Activated CD4-positive, CD25-positive, alpha-beta regulatory T cell treated with anti-CD3 and anti-CD28 coated beads, Interleukin-2, amount 50 U/mL, for 24 hours (primary cell): Measurements from ENCODE around the gene PMFBP1.

Experiments
- ATAC-seq, 2 donors: fragments of 150-1000 bp; cut with Tn5 transposase; one replicate each; pipeline ENCODE4 v1.10.0; 2021; ENCODE audit warnings: mild to moderate bottlenecking in 1 of 2, moderate library complexity in 1 of 2

PMFBP1 gene

DNA sequence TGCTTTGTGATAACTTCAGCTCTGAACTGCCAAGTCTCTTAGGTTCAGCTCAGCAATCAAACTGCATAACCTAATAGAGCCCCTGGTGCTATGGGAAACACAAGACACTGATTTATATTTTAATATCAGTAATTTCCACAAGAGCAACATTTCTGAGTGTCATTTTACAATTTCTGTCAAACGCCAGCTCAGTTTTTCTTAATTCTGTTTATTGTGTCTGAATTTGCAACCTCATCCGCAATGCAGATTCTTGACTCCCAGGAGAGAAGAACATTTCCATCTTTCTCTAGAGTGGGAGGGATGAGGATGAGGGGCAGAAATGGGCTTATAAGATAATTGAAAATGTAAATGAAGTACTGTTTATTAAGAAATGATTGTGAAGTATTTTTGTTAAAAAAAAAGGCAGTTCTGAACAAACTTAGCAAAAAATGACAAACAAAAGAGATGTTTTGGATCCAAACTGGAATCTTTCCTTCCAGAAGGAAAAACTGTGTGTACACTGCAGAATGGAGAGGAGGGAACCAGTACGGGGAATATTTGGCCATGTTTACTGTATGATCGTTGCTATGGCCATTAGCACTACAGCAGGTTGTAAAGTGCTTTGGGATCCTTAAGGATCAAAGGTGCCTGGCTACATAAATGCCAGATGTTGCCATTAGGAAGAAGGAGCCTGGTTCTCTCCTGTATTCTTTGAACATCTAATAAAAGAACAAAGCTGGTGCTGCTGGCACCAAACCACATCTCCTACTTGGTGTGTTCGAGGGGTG is 7.4 kb upstream of the PMFBP1 start:
- no peak for ATAC-seq

DNA sequence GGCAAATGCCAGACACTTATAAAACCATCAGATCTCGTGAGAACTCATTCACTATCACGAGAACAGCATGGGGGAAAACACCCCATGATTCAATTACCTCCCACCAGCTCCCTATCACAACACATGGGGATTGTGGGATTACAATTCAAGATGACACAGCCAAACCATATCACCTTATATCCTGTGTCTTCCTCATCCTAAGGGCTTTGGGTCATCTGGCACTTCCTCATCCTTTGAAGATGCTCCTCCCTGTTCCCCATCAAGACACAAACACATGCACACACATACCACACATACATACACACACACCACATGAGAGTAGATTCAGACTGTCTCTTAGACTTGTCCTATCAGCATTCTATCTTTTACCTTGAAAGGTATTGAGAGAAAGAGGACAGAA is 2.8 kb upstream of the PMFBP1 start:
- ATAC-seq: no peak

DNA sequence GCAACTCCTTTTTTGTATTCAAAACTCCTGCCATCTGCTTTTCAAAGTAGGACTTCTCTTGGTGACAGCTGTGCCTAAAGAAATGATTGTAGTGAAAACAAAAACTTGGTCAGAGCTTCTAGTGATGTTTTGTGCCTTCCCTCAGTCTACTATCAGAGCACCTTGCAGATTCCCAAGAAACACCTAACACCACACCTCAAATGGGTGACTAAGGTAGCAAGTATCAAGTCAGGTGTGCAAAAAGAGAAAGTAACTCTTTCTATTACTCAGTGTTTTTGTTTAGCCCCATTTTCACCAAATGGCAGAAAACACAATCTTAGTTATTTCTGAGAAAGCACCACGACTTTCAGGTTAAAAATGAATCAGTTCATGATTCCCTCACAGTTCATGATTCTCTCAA is 2.0 kb upstream of the PMFBP1 start:
- no peak for ATAC-seq

DNA sequence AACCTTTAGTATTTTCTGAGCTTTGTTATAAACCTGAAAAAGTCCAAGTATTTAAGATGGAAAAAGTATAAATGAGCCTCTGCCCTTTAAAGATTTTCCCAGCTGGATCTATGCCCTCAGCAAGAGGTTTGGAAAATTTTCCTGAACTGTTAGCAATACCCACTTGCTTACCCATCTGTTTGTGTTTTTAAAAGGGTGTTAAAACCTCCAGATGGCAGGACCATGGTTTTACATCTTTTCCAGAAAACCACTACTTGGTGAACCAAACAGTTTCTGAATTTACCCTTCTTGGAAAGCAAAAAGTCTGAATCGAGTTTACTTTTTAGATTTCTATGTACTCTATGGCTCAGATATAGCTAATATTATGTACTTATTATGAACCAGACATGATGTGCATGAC is 719 bp downstream of the PMFBP1 start:
- no peak for ATAC-seq

DNA sequence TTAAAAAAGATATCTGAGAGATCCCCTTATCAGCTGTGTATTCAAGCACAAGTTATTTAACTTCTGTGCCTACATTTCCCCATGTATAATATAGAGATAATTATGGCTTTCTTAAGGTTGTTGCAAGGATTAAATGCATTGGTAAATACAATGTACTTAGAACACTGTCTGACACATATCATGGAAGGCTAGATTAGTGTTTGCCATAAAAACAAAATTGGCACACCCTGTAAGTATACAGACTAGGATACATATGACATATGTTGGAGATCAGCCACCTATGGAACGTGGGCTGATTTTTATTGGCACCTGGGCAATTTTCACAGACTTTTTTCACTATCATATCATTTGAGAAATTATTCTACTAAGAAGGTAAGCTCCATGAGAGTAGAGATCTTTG is 2.2 kb downstream of the PMFBP1 start:
- no peak for ATAC-seq

DNA sequence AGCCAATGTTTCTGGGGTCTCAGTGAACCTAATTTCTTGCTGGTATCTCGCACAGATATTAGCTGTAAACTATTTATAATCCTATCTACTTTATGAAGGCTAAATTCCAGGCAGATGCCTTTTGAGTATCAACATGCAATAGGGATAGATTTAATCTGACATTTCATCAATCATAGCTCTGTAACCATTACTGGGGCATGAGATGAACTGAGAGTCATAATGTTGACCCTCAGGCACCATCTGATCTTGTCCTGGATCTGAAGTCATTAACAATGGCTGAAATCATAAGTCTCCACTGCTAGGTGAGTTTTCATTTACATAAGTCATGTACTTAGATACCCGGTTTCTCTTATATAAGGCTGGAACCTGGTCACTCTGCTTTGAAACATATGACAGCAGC is 3.6 kb downstream of the PMFBP1 start:
- ATAC-seq: no peak

DNA sequence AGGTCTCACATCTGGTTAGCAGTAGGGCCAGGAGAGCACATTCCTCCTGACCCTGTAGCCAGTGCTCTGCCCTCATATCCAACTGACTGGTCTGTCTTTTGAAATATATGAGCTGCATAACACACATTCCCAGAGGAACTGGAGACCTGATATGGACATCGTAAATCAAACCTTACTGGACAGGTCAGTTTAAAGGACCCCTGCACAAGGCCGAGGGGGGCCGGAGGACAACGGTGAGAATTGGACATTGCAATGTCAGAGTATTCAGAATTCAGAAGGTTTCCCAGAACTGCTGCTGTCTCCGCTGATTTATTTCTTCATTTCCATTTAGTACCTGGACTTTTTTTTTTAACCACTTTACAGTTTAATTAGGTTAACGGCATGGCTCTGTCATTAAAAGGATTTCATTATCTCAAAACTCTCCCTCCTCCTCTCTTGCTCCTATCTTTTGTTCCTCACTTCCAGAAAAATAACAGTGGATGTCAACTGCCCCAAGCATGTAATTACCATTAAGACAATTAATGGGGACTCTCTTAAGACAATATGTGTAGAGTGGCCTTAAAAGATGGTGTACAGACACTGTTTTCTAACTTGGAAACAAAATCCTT is 4.9 kb downstream of the PMFBP1 start:
- no peak for ATAC-seq

DNA sequence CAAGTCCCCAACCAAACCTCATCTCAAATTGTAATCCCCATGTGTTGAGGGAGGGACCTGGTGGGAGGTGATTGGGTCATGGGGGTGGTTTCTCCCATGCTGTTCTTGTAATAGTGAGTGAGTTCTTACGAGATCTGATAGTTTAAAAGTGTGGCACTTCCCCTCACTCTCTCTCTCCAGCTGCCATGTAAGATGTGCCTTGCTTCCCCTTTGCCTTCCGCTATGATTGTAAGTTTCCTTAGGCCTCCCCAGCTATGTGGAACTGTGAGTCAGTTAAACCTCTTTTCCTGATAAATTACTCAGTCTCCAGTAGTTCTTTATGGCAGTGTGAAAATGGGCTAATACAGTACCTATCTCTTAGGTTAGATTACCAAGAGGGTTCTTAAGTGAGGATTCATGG is 5.8 kb downstream of the PMFBP1 start:
- ATAC-seq: no peak

DNA sequence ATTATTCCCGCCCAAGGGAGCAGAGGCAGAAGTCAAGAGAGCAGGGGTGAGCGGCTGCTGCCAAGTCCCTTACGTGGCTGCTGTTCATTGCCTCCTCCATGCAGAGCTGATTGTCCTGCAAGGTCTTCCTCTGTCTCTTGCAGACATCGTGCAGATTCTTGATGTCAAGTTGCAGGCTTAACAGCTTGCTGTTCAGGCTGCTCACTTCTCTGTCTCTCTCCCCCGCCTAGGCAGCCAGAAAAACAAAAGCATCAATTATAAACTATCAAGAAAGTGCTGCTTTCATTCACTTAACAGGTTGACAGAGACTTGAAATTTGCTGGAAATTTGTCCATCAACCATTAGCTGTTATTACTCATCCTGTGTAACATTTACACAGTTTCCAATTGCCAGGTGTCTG is 7.3 kb downstream of the PMFBP1 start:
- ATAC-seq: no peak

DNA sequence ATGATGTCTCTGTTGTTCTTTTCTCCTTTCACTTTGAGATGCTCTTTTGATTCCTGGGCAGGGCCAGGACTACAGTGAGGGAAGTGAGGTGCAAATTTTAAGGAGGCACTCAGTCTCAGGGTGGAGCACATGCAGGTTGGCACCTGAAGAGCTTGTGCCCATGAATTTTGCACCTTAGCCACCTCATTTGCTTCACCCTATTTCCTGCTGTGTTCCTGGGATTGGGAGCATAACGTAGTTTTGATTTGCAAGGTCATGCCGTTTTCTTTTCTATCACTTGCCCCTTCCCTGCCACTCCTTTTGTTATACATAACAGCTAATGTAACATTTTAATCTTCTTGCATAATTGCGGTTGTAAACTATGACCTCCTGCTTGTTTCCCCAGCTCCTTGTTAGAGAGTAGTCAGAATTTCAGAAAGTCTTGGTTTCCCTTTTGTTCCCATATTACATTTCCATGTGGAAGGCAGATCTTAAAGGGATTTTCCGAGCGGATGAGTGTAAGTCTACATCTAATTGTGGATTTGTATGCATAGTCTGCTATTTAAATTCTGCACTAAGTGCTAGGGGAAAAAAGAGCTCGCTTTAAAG is 9.8 kb downstream of the PMFBP1 start:
- no peak for ATAC-seq

DNA sequence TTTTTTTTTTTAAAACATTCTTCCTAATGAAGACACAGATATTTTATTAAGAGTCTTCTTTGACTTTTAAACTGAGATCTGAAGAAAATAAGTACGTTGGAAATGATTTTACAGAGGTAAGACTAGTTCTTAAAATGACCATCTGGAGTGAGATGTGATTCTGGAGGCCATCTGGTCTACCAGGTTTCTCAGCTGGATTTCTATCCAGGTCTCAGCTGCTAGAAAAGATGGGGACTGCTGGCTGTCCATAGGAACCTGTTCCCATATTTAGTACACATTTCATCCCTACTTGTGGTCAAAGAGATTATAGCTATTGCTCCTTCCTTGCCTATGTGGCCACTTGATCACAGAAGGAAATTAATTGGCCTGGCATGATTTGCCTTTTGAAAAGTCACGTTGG is 12.2 kb downstream of the PMFBP1 start:
- ATAC-seq: no peak

DNA sequence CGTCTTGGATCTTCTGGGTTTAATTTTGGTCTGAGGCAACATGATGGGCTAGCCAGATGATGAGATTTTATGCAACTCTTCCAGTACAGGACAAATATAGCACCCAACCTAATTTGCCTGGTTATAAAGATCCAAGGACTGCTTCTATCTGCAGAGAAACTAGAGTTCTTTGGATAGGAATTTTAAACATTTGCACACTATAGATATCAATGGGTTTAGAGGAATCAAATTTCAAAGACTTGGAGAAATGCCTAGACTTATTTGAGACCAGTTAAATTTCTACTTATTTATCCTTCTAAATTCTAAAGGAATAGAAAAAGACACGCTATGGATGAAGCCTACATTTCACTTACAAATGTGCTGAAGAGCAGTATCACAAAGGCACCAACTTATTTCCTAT is 12.6 kb downstream of the PMFBP1 start:
- ATAC-seq: no peak

DNA sequence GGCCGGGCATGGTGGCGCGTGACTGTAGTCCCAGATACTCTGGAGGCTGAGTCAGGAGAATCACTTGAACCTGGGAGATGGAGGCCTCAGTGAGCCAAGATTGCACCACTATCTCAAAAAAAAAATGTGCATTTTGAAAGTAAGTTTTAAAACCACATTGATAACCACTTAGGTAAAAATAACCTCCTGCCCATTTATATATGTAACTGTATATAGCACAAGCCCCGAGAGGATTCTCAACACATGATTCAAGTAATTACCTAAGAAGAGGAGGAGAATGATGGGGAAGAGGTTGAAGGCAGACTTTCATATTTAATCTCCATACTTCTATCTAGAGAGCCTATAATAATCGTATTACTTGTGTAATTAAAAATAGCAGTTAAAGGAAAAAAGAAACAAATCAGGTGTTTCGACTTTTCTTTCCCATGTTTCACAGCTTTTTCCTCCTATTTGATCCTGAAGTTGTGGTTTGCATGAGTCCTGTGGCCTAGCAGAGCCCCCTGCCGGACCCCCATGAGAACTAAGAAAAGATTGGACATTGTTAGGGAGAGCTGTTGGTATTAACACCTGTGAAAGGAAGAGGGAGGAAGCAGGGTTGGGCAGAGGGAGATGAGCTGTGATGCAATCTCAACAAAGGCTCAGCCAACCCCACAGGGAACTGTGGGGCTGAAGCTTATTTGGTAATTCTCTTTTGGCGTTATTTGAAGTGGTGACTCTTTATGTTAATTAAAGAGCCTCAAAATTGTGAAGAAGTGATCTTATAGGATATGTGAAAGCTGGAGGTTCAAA is 22.1 kb downstream of the PMFBP1 start:
- no peak for ATAC-seq

DNA sequence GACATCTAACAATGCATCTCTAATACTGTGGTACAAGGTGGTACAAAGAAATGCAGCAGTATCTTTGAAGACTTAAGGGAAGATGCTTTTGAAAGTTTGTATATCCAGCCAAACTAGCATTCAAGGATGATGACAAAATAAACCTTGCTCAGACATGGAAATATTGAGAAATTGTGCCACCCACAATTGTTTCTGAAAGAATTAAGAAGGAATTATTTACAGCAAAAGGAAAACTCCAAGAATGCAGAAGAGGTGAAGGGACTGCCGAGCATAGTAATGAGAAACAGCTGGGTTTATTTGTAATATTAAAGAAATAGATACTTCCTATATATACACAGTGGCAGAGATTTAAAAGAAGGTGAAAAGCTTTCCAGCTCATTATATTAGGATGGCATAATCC is 29.5 kb downstream of the PMFBP1 start:
- ATAC-seq: no peak

DNA sequence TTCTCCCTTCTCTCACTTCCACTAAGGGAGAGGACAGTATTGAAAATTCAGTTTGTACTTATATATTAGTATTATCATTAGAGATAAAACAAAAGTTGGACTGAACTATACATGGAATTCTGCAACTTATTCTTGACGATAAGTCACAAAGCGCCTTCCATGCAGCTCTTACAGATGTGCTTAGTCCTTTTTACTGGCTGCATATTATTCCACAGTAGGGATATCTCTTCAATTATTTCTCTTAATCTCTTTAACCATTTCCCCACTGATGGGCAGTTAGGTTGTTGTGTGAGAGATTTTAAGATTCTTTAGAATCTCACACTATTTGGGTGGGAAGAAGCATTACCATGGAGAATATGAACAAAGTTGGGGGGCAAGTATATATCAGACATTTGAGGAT is 32.0 kb downstream of the PMFBP1 start:
- ATAC-seq: no peak

DNA sequence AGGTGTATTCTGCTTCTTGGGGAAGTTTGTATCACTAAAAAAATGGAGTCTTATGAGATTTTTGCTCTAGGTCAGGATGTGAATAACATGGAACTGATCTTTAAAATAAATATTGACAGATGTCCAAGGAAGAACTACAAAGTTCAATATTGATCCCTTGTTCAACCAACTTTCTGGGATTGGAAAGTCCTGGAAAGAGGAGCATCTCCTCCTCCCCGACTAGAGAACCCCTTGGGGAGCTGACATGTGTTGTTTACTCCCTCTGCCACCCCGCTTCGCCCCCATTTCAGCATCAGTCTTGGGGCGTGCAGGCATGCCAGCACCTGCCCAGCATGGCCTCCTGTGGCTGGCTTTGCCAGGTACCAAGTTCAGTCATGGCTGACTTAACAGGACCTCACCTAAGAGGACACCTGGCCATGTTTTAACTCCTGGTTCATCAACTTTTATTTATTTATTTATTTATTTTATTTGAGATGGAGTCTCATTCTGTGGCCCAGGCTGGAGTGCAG is 33.8 kb downstream of the PMFBP1 start:
- no peak for ATAC-seq

DNA sequence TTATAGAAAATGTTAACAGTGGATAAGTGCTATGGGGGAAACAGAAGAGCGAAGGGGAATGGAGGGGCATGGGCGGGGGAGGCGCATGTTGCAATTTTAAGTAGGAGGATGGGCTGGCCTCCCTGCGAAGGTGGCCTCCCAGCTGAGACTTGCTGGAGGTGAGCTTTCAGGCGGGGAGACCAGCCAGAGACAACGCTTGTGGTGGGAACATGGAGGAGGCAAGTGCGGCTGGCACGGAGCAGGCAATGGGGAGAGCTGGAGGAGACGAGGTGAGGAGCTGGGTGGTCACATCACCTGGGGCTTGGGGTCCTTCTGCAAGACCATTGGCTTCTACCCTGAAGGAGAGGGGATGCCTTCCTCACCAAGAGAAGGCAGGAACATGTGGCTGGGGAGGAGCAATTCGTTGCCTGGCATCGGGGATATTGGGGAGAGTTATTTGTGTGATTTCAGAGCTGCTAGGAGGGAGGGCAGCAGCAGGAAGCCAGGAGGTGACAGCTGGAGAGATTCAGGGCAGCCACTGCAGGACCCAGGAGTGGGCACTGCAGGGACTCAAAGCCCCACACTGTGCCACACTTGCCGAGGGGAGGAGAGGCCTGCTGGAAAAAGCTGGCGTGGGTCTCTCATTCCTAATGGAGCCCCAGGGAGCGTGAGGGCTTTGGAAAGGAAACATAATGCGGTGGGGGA is 34.4 kb downstream of the PMFBP1 start:
- no peak for ATAC-seq

DNA sequence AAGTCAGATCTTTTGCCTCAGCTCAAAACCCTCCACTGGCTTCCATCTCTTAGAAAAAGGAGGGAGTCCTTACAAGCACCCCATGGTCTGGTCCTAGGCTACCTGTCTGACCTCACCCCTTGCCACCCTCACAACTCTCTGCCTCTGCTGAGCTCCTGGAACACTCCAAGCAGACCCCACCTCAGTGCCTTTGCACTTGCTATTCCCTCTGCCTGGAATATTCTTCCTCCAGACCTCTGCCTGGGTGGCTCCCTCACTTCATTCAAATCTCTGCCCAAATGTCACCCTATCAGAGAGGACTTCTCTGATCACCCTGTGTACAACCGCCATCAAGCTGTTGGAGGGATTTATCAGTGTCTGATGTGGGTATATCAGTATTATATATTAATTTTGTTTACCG is 37.4 kb downstream of the PMFBP1 start:
- ATAC-seq: no peak

DNA sequence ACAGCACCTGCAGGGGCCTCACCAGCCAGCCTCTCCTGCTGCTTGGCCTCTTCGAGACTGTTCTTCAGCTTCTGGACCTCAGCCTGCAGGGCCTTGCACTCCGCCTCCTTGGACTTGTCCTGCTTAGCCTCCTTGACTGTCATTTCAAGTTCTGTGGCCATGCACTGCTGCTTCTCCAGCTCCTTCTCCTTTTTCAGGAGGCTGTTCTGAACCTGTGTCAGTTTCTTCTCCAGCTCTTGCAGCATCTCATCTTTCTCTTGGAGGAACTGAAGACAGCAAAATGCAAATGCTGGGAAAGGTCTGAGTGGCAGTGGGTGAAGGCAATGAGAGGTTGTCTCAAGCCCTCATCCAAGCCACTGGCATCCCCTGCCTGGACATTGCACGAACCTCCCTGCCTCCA is 39.2 kb downstream of the PMFBP1 start:
- ATAC-seq: no peak

DNA sequence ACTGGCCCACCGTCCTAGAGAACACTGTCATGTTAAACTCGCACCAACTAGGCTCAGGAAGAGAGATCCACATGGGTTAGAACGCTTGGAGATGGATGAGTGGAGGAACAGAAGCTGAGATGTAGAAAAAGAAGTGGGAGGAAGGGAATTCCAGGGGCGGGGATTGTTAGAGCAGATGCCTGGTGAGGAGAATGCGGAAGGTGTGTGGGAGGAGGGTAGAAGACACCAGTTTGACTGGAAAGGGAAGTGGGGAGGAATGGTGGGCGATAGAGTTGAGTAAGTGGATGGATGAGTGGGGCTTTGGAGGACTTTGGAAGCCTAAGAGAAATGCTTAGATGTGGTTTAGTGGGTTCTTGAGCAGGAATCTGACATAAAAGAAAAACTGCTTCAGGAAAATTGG is 40.9 kb downstream of the PMFBP1 start:
- ATAC-seq: no peak

DNA sequence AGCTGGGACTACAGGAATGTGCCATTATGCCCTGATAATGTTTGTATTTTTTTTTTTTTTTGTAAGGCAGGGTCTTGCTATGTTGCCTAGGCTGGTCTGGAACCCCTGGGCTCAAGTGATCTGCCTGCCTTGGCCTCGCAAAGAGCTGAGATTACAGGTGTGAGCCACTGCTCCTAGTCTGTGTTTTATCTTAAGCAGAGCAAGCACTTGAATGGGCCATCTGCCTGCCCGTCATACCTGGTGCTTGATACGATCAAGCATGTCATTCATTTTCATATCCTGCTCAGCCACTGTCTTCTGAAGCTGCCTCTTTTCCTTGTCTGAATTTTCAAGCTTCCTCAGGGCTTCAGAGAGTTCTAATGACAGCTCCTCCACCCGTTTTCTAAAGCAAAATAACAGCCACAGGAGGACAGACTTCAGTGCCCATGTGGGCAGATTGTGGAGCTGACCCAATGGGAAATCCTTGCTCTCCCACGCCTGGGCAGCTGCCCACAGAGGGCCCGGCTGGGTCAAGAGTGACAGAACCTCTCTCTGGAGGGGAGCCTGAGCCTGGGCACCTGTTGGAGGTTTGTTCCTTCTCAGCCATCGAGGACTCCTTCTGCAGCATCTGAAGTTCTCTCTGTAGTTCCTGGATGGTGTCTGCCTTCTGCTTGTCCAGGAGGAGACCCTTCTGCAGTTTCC is 41.8 kb downstream of the PMFBP1 start:
- ATAC-seq: no peak

DNA sequence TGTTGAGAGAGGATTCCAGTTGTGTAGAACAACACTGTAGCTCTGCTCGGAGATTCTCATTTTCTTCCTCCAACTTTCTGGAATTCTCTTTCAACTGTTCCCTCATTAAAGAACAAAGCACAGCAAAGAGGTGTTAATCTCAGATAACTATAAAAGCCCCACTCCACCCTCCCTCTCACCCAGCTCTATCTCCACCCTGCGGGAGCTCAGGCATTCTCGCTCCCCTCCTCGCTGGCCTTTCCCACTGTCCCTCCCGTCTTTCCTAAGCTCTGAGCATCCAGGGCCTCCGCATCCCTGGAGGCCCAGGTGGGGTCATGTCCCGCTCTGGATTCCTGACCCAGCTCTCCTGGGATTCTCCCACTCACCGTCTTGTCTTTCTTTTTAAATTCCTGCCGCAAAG is 43.3 kb downstream of the PMFBP1 start:
- no peak for ATAC-seq
